Vagina (tissue), 2 donors: ENCODE results near the gene ALLC. TPM values are rescaled to one million over a fixed set of nuclear protein-coding genes. Genes with fewer than 3 reads are reported as not detected.

Experiments used
- DNase-seq, 2 donors: peaks; one replicate each; pipeline ENCODE4 v3.0.0-alpha.2; 2017; ENCODE audit errors: extremely low spot score in 2 of 2
- H3K27ac ChIP-seq: fragments of 200-600 bp; sonication (generic); one replicate; pipeline ENCODE4 v1.5.1; 2019
- H3K27me3 ChIP-seq: fragments of 200-600 bp; sonication (generic); one replicate; pipeline ENCODE4 v1.5.1; 2019
- H3K36me3 ChIP-seq, 2 donors: fragments of 200-600 bp; sonication (generic); one replicate each; pipeline ENCODE4 v1.5.1; 2017 to 2019
- H3K4me1 ChIP-seq: fragments of 200-600 bp; sonication (generic); one replicate; pipeline ENCODE4 v1.5.1; 2019
- H3K4me3 ChIP-seq, 2 donors: fragments of 200-600 bp; sonication (generic); 1 replicate in 1 of 2; 2 replicates in 1 of 2; pipeline ENCODE4 v1.5.1; 2016 to 2019
- H3K9me3 ChIP-seq: fragments of 200-600 bp; sonication (generic); one replicate; pipeline ENCODE4 v1.5.1; 2019
- POLR2A ChIP-seq, 2 donors: fragments of 450-650 bp; IDR thresholded peaks; one replicate each; pipeline ENCODE4 v1.6.1; 2017; ENCODE audit warnings: antibody characterized with exemption in 2 of 2, mild to moderate bottlenecking in 2 of 2, moderate library complexity in 2 of 2
- POLR2AphosphoS5 ChIP-seq, 2 donors: sonication (generic); formaldehyde crosslinking; IDR thresholded peaks; one replicate each; pipeline ENCODE4 v1.9.0; 2017; ENCODE audit warnings: antibody characterized with exemption in 2 of 2, mild to moderate bottlenecking in 2 of 2, low read depth in 1 of 2; ENCODE audit not compliant: insufficient read depth in 1 of 2
- intact Hi-C: fragments of 100-400 bp; cut with DNase I; formaldehyde crosslinking; loops from one replicate; pipeline ENCODE4 v1.15.1; 2023
- total RNA-seq: library from RNA; depleted of rRNA; stranded (reverse); fragments of >200 nt; gene quantifications from one replicate; pipeline ENCODE4 v1.2.3, GENCODE V29; 2016
- TF ChIP-seq, protein P1 (sequence below), 3 experiments: fragments of 450-650 bp in 2 of 3; fragments of 200-600 bp in 1 of 3; sonication (generic) in 1 of 3; IDR thresholded peaks; one replicate each; pipeline ENCODE4 v1.5.1; 2017 to 2019; ENCODE audit warnings: antibody characterized with exemption in 3 of 3, mild to moderate bottlenecking in 2 of 3, moderate library complexity in 2 of 3

Gene ALLC
- total RNA-seq, 1 donor from 2014 or later: not detected

GRCh38 chr2:3703236-3703756, 45.3 kb downstream of the ALLC start, which contains the start of gene DCDC2C:
TSS of gene DCDC2C (plus strand) at chr2:3703575. CDS start at chr2:3703752, 177 bp downstream.
- TF ChIP-seq POLR2AphosphoS5 (IDR thresholded peaks at IDR 0.05; ENCODE audit: insufficient read depth in 1 of 2, low read depth in 1 of 2): no peak
- TF ChIP-seq POLR2A (IDR thresholded peaks at IDR 0.05): no peak
- TF ChIP-seq, protein P1, sequence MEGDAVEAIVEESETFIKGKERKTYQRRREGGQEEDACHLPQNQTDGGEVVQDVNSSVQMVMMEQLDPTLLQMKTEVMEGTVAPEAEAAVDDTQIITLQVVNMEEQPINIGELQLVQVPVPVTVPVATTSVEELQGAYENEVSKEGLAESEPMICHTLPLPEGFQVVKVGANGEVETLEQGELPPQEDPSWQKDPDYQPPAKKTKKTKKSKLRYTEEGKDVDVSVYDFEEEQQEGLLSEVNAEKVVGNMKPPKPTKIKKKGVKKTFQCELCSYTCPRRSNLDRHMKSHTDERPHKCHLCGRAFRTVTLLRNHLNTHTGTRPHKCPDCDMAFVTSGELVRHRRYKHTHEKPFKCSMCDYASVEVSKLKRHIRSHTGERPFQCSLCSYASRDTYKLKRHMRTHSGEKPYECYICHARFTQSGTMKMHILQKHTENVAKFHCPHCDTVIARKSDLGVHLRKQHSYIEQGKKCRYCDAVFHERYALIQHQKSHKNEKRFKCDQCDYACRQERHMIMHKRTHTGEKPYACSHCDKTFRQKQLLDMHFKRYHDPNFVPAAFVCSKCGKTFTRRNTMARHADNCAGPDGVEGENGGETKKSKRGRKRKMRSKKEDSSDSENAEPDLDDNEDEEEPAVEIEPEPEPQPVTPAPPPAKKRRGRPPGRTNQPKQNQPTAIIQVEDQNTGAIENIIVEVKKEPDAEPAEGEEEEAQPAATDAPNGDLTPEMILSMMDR (IDR thresholded peaks at IDR 0.05): no peak
- H3K4me3 ChIP-seq: no peak within 1 kb of the TSS
- no peaks in the 10 kb centered on the region for H3K36me3 ChIP-seq
- intact Hi-C loops: no loop called here
- peaks cover 11% of the 10 kb centered on the region for H3K27me3 ChIP-seq
- DNase-seq: no peak
- H3K9me3 ChIP-seq: no peaks in the 10 kb centered on the region
- peaks cover 5% of the 10 kb centered on the region for H3K4me1 ChIP-seq
- H3K27ac ChIP-seq: no peak within 1 kb of the TSS

- no peak overlapping the region for H3K27ac ChIP-seq
- no peak overlapping the region for H3K4me3 ChIP-seq
- no peak for DNase-seq
- H3K4me1 ChIP-seq: peaks cover 5% of the 10 kb centered on the region
- intact Hi-C loops: no loop called here
- no peaks in the 10 kb centered on the region for H3K36me3 ChIP-seq
- no peaks in the 10 kb centered on the region for H3K9me3 ChIP-seq
- no peak for TF ChIP-seq POLR2A (IDR thresholded peaks at IDR 0.05)
- TF ChIP-seq POLR2AphosphoS5 (IDR thresholded peaks at IDR 0.05; ENCODE audit: insufficient read depth in 1 of 2, low read depth in 1 of 2): no peak
- TF ChIP-seq, protein P1 (IDR thresholded peaks at IDR 0.05): no peak
- peaks cover 11% of the 10 kb centered on the region for H3K27me3 ChIP-seq
Observed at GRCh38 chr2:3703757-3704355, 45.9 kb downstream of the ALLC start.

DNA sequence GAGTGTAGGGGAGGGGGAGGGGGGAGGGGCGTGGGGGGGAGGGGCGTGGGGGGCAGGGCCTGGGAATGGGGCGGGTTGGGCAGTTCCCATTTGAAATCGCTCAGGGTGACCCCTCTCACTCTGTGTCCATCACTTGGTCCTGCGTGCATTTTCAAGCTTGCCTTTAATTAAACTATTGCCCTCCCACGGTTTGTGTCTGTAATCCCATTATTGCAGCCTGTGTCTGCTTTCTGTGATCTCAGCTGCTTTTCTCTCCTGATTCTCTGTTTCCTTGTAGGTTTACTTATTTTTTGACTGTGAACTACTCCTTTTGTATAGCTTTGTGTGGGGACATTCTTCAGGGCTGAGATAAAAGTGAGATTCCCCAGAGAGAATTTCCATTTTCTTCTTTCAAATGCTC, 46.7 kb downstream of the ALLC start:
- peaks cover 11% of the 10 kb centered on the region for H3K27me3 ChIP-seq
- no peak overlapping the region for H3K27ac ChIP-seq
- no peaks in the 10 kb centered on the region for H3K36me3 ChIP-seq
- peaks cover 5% of the 10 kb centered on the region for H3K4me1 ChIP-seq
- H3K4me3 ChIP-seq: no peak overlapping the region
- no peaks in the 10 kb centered on the region for H3K9me3 ChIP-seq
- TF ChIP-seq, protein P1 (IDR thresholded peaks at IDR 0.05): no peak
- TF ChIP-seq POLR2A (IDR thresholded peaks at IDR 0.05): no peak
- TF ChIP-seq POLR2AphosphoS5 (IDR thresholded peaks at IDR 0.05; ENCODE audit: insufficient read depth in 1 of 2, low read depth in 1 of 2): no peak
- intact Hi-C loops: no loop called here
- no peak for DNase-seq

GRCh38 chr2:3705782-3706181, 47.8 kb downstream of the ALLC start:
- DNase-seq: no peak
- TF ChIP-seq, protein P1 (IDR thresholded peaks at IDR 0.05): no peak
- TF ChIP-seq POLR2A (IDR thresholded peaks at IDR 0.05): no peak
- TF ChIP-seq POLR2AphosphoS5 (IDR thresholded peaks at IDR 0.05; ENCODE audit: insufficient read depth in 1 of 2, low read depth in 1 of 2): no peak
- Histone ChIP-seq H3K36me3 (no peaks in the 10 kb centered on the region), H3K27me3 (peaks cover 11% of the 10 kb centered on the region), H3K27ac (no peak overlapping the region), H3K4me1 (peaks cover 5% of the 10 kb centered on the region), H3K9me3 (no peaks in the 10 kb centered on the region), H3K4me3 (no peak overlapping the region)
- intact Hi-C loops: no loop called here

GRCh38 chr2:3706892-3707291, 48.9 kb downstream of the ALLC start:
- TF ChIP-seq, protein P1 (IDR thresholded peaks at IDR 0.05): no peak
- TF ChIP-seq POLR2AphosphoS5 (IDR thresholded peaks at IDR 0.05; ENCODE audit: insufficient read depth in 1 of 2, low read depth in 1 of 2) (no peak), POLR2A (IDR thresholded peaks at IDR 0.05) (no peak)
- no peaks in the 10 kb centered on the region for H3K36me3 ChIP-seq
- peaks cover 5% of the 10 kb centered on the region for H3K4me1 ChIP-seq
- H3K4me3 ChIP-seq: no peak overlapping the region
- H3K27me3 ChIP-seq: peaks cover 11% of the 10 kb centered on the region
- no peaks in the 10 kb centered on the region for H3K9me3 ChIP-seq
- no peak for DNase-seq
- intact Hi-C loops: no loop called here
- no peak overlapping the region for H3K27ac ChIP-seq
